Non-pigmented ciliary epithelial cell (primary cell): ENCODE results near the gene FN1.

Source experiments
- DNase-seq: peaks from one replicate; pipeline ENCODE4 v3.0.0-alpha.2; 2010; ENCODE audit warnings: low read depth

FN1 gene

DNA sequence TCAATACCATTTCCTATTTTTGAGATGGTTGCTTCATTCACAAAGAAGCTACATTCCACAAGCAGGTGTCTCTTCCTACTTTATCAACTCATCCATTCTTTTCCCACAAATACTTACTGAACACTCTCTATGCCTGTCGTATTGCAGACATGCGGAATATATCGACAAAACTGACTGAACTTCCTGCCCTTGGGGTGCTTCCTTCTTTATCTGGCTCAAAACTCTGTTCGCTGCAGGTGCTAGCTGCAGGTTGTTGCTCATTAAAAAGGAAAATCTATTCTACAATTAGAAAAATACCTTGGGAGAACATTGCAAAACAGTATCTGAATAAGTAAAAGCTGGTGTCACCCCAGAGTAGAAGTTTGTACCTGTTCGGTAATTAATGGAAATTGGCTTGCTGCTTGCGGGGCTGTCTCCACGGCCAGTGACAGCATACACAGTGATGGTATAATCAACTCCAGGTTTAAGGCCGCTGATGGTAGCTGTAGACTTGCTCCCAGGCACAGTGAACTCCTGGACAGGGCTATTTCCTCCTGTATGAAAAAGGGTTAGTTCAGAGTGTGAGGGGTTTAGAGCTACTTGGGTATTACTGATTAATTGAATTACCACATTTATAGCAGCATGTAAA is 52.1 kb downstream of the FN1 start:
- no peak for DNase-seq

- DNase-seq: no peak
These were observed 53.4 kb downstream of the FN1 start for GRCh38 chr2:215382480-215382879.

- DNase-seq: no peak
These were observed 53.9 kb downstream of the FN1 start for GRCh38 chr2:215382011-215382410.

DNA sequence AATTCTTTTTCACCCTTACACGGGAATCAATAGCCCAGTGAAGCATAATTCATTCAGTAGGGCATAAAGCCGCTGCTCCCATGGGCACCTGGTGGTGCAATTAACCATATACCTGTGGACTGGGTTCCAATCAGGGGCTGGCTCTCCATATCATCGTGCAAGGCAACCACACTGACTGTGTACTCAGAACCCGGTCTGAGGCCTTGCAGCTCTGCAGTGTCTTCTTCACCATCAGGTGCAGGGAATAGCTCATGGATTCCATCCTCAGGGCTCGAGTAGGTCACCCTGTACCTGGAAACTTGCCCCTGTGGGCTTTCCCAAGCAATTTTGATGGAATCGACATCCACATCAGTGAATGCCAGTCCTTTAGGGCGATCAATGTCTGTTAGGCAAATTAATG is 55.2 kb downstream of the FN1 start:
- DNase-seq: no peak

GRCh38 chr2:215379948-215380347 is 55.9 kb downstream of the FN1 start:
- no peak for DNase-seq

GRCh38 chr2:215379039-215379438 is 56.8 kb downstream of the FN1 start:
- no peak for DNase-seq

DNA sequence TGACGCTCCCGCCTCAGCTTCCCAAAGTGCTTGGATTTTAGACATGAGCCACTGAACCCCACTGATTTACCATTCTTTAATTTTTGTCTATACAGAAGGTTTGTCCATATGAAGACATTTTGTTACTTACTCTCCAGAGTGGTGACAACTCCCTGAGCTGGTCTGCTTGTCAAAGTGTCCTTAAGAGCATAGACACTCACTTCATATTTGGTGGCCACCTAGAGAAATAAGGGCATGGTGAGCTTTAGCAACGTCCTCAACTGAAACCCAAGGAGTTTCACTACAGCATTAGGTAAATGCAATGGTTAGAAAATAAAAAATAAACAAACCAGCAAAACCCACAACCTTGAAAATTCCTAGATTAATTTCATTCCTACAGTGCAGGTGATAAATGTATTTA is 57.8 kb downstream of the FN1 start:
- DNase-seq: no peak

- no peak for DNase-seq
These were observed 58.6 kb downstream of the FN1 start for GRCh38 chr2:215377283-215377682.

DNA sequence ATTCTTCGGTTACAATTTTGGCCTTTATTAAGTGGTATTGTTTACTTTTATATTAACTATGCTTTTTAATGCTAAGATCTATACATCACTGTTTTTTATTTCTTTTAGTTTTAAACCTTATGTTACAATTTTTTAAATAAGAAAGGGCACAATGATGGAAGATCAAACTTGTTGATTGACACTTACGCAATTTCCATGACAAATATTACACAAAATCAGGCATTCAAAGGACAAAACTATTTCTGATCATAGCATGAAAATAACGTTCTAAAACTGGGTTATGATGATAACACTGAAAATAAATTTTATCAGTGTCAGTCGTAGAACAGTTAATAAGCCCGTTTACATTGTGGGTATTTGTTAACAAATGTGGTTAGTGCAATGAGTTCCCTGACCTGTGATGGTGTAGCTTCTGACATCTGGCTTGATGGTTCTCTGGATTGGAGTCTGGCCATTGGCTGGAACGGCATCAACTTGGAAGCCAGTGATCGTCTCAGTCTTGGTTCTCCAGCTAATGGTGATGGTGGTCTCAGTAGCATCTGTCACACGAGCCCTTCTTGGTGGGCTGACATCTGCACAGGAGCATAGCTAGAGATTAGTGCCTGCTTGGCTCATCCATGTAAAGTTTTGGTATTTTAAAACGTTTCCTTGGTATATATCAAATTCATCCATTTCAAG is 59.6 kb downstream of the FN1 start:
- DNase-seq: no peak

DNA sequence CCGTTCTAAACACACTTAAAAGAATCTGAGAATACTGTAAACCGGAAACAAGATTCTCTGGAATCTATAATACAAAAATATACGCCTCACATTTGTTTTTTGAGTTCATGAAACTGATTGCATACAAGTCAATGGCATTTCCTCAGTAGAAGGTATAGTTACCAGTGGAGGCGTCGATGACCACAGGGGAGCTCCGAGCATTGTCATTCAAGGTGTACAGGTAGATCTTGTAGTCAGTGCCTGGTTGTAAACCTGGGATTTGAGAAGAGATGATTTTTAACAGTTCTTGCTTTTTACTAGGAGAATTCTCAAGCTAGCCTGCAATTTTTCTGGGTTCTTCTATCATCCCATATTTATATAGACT is 60.4 kb downstream of the FN1 start:
- no peak for DNase-seq

- DNase-seq: no peak
These were observed 61.0 kb downstream of the FN1 start for GRCh38 chr2:215374642-215375466.

DNA sequence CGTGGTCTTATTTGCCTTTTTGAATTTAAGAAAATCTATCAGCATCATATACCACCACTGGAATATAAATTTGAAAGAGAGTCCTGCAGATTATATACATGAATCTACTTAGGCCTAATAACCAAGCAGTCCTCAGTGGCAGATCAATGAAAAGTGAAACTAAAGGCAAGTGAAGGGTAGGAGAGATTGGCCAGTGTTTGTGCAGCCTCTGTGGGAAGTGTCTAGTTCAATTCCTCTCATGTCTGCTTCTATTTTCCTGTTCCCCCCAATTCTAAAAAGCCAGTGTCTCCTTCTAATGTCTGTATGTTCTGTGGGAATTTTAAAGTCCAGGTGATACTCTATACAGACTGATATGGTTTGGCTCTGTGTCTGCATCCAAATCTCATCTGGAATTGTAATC is 61.9 kb downstream of the FN1 start:
- no peak for DNase-seq

- no peak for DNase-seq
These were observed 62.8 kb downstream of the FN1 start for GRCh38 chr2:215372968-215373649.

- DNase-seq: no peak
These were observed 63.7 kb downstream of the FN1 start for GRCh38 chr2:215371915-215372897.

GRCh38 chr2:215370112-215370965 is 65.5 kb downstream of the FN1 start:
- DNase-seq: no peak

GRCh38 chr2:215369181-215369760 is 66.6 kb downstream of the FN1 start:
- DNase-seq: no peak

DNA sequence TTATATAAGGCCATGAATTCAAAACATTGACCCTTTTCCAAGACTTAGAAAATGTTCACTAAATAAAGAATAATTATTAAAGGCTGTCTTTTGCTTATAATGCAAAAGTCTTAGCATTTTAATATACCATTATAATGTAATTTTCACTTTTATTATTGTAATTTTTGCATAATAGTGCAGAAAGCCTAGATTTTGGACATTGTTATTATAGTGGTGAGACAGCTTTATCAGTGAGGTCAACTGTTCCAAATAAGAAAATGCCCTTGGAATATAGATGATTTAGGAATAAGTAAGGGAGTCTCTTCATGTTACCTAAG is 67.4 kb downstream of the FN1 start:
- no peak for DNase-seq

DNA sequence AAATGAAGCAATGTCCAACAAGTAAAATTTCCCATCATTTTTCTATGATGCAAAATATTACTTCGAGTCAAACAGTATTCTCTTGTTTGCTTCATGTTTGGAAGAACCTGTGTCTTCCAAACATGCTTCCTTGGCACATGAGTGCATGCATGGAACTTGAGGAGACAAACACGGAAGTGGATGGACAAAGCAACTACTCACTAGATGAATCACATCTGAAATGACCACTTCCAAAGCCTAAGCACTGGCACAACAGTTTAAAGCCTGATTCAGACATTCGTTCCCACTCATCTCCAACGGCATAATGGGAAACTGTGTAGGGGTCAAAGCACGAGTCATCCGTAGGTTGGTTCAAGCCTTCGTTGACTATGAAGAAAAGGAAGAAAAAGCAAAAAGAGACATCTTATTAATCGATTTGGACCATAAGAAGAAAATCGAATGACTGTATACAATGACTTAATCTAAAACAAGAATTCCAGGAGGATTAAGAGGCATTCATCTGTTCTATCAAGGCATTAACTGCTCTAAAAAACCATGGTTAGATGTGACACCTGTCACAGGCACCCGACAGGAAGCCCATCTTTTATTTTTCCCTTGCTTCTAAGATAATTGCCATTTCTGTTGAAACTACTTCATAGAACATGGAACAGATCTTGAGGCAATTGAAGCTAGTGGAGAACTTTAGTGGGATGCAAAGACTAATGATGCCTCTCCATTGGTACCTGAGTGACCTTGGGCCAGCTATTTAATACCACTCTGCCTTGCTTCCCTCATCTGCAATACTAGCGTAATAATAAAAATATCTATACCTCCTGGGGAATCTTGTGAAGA is 68.0 kb downstream of the FN1 start:
- no peak for DNase-seq

GRCh38 chr2:215366440-215367032 is 69.3 kb downstream of the FN1 start:
- DNase-seq: no peak
